Fibroblast of lung (primary cell): ENCODE data around the gene PRTN3. TPM values are rescaled to one million over a fixed set of nuclear protein-coding genes. Genes with fewer than 3 reads are reported as not detected.

Source experiments
- DNase-seq, 2 donors: peaks; one replicate each; pipeline versions ENCODE4 v3.0.0 to v3.0.0-alpha.2; 2010; ENCODE audit warnings: low read depth in 2 of 2
- H2AFZ ChIP-seq: 2 replicates; pipeline ENCODE4 v1.5.1; 2012; ENCODE audit warnings: low read length, control low read depth, inconsistent platforms
- H3K27ac ChIP-seq: 2 replicates; pipeline ENCODE4 v1.5.1; 2011; ENCODE audit warnings: low read length, control low read depth; ENCODE audit not compliant: insufficient read depth
- H3K27me3 ChIP-seq: 2 replicates; pipeline ENCODE4 v1.5.1; 2011; ENCODE audit warnings: mild to moderate bottlenecking, low read length; ENCODE audit not compliant: control insufficient read depth, insufficient read depth
- H3K36me3 ChIP-seq: 2 replicates; pipeline ENCODE4 v1.5.1; 2011; ENCODE audit warnings: low read length; ENCODE audit not compliant: control insufficient read depth, insufficient read depth
- H3K4me1 ChIP-seq: 2 replicates; pipeline ENCODE4 v1.5.1; 2011; ENCODE audit warnings: low read length; ENCODE audit not compliant: control insufficient read depth, insufficient read depth; ENCODE audit errors: extremely low read depth
- H3K4me2 ChIP-seq: 2 replicates; pipeline ENCODE4 v1.5.1; 2011; ENCODE audit warnings: low read length, control low read depth; ENCODE audit not compliant: insufficient read depth; ENCODE audit errors: extremely low read depth
- H3K4me3 ChIP-seq, 4 experiments: fragments of 200-600 bp in 1 of 4; sonication (generic) in 1 of 4; replicated peaks in 1 of 4; 2 replicates each; pipeline ENCODE4 v1.5.1; 2011 to 2016; ENCODE audit warnings: low read length in 4 of 4, low read depth in 3 of 4, mild to moderate bottlenecking in 3 of 4, control low read depth in 2 of 4, inconsistent platforms in 1 of 4, mixed read lengths in 1 of 4; ENCODE audit not compliant: insufficient read depth in 1 of 4; ENCODE audit errors: control extremely low read depth in 1 of 4
- H3K79me2 ChIP-seq: 2 replicates; pipeline ENCODE4 v1.5.1; 2012; ENCODE audit warnings: mild to moderate bottlenecking, low read length, inconsistent platforms; ENCODE audit not compliant: control insufficient read depth, insufficient read depth
- H3K9ac ChIP-seq: 2 replicates; pipeline ENCODE4 v1.5.1; 2011; ENCODE audit warnings: mild to moderate bottlenecking, low read length, control low read depth; ENCODE audit not compliant: insufficient read depth
- H3K9me3 ChIP-seq: 2 replicates; pipeline ENCODE4 v1.5.1; 2012; ENCODE audit warnings: low read depth, low read length; ENCODE audit not compliant: control insufficient read depth, insufficient read depth
- H4K20me1 ChIP-seq: 2 replicates; pipeline ENCODE4 v1.5.1; 2011; ENCODE audit warnings: low read length; ENCODE audit not compliant: control insufficient read depth, insufficient read depth; ENCODE audit errors: extremely low read depth
- CTCF ChIP-seq, 2 donors: IDR thresholded peaks in 1 of 2; conservative IDR thresholded peaks in 1 of 2; 1 replicate in 1 of 2; 2 replicates in 1 of 2; pipeline ENCODE4 v1.5.1; 2011 to 2012; ENCODE audit warnings: low read length in 2 of 2, control low read depth in 1 of 2, inconsistent platforms in 1 of 2, low read depth in 1 of 2, mild to moderate bottlenecking in 1 of 2
- EZH2 ChIP-seq: IDR thresholded peaks from 2 replicates; pipeline ENCODE4 v1.5.1; 2012; ENCODE audit warnings: low read length, control low read depth, mild to moderate bottlenecking; ENCODE audit errors: missing control alignments
- polyA plus RNA-seq, 2 donors: library from polyadenylated mRNA; depleted of rRNA in 1 of 2; stranded (reverse) in 1 of 2; unstranded in 1 of 2; fragments of >200 nt; gene quantifications; 2 replicates each; pipeline ENCODE4 v1.2.1, GENCODE V29; 2011 to 2012; ENCODE audit warnings: missing spikeins in 1 of 2
- total RNA-seq: library from RNA; depleted of rRNA; stranded (reverse); fragments of >200 nt; gene quantifications from 2 replicates; pipeline ENCODE4 v1.2.1, GENCODE V29; 2014

PRTN3 gene
- total and polyA plus RNA-seq, 2 donors (not counting 1 experiment from before 2014, with no cell fraction given), result not detected

DNA sequence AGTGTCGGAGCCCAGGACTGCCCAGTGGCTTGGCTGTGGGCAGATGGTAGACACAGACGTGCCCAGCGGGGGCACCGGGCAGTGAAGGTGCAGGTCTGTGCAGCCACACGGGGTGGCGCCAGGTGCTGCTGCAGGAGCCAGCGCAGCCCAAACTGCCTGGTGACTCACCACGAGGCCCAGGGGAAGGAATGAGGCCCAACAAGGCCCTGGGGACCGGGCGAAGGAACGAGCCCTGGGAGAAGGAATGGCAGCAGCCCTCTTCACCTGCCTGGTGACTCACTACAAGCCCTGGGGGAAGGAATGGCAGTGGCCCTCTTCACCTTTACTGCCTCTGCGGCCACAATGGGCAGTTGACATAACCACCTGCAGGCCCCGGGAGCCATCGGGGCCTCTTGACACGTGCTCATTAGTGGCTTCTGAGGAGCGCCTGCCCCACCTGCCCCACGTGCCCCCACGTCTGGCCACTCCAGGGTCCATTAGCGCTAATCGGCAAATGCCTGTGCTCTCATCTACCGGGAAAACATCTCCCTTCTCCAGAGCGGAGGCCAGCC lies 42.9 kb downstream of the PRTN3 start:
- Histone ChIP-seq H3K4me2 (no peak overlapping the region), H3K4me3 (no peak overlapping the region), H3K9ac (no peak overlapping the region), H3K79me2 (no peaks in the 10 kb centered on the region), H3K4me1 (no peaks in the 10 kb centered on the region), H3K36me3 (peaks cover 50% of the 10 kb centered on the region), H2AFZ (no peak overlapping the region), H4K20me1 (no peaks in the 10 kb centered on the region), H3K27ac (no peak overlapping the region), H3K9me3 (no peaks in the 10 kb centered on the region), H3K27me3 (no peaks in the 10 kb centered on the region)
- no peak for TF ChIP-seq EZH2
- no peak for TF ChIP-seq CTCF (conservative IDR thresholded peaks at IDR 0.05 in 1 of 2, IDR thresholded peaks at IDR 0.05 in 1 of 2; ENCODE audit: low read depth in 1 of 2, low read length in 2 of 2)
- no peak for DNase-seq

GRCh38 chr19:884420-885211 lies 43.8 kb downstream of the PRTN3 start:
- no peaks in the 10 kb centered on the region for H3K79me2 ChIP-seq
- H3K36me3 ChIP-seq, result peaks cover 54% of the 10 kb centered on the region
- H2AFZ ChIP-seq, result no peak overlapping the region
- H3K9me3 ChIP-seq, result no peaks in the 10 kb centered on the region
- TF ChIP-seq EZH2, result no peak
- DNase-seq, result no peak
- no peak overlapping the region for H3K4me3 ChIP-seq
- H3K4me2 ChIP-seq, result no peak overlapping the region
- no peaks in the 10 kb centered on the region for H3K4me1 ChIP-seq
- no peaks in the 10 kb centered on the region for H4K20me1 ChIP-seq
- no peaks in the 10 kb centered on the region for H3K27me3 ChIP-seq
- no peak overlapping the region for H3K9ac ChIP-seq
- no peak overlapping the region for H3K27ac ChIP-seq

DNA sequence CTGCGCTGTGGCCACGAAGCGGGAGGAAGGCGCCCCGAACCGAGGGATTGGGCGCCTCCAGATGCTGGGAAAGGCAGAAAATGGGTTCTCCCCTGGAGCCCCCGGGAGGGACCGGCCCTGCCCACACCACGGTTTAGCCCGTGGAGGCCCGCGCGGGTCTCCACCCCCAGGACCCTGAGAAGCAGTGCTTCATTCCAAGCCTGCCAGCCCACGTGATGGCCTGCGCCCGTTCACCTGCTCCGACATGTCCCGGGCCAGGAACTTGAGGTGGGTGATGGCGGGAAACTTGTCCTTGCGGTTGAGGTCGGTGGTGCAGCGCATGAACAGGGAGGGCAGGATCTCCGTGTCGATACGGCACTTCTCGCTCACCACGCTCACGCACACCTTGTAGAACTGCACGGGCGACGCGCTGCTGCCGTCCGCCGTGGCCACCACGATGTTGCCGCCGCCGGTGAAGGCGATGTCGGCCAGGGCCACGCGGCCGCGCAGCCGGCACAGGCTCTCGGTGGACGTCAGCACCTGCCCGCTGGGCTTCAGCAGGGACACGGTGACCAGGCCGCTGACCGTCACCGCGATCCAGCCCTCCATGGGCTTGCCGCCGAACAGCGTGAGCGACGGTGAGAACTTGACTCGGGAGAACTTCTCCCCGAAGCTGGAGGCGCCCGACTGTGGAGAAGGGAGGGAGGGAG lies 44.9 kb downstream of the PRTN3 start:
- H3K4me1 ChIP-seq, result no peaks in the 10 kb centered on the region
- H3K27ac ChIP-seq, result no peak overlapping the region
- H3K9ac ChIP-seq, result no peak overlapping the region
- no peak overlapping the region for H2AFZ ChIP-seq
- TF ChIP-seq CTCF (conservative IDR thresholded peaks at IDR 0.05 in 1 of 2, IDR thresholded peaks at IDR 0.05 in 1 of 2; ENCODE audit: low read depth in 1 of 2, low read length in 2 of 2) (no peak), EZH2 (no peak)
- no peaks in the 10 kb centered on the region for H4K20me1 ChIP-seq
- no peak for DNase-seq
- peaks cover 55% of the 10 kb centered on the region for H3K36me3 ChIP-seq
- no peaks in the 10 kb centered on the region for H3K9me3 ChIP-seq
- no peak overlapping the region for H3K4me2 ChIP-seq
- H3K27me3 ChIP-seq, result no peaks in the 10 kb centered on the region
- no peak overlapping the region for H3K4me3 ChIP-seq
- H3K79me2 ChIP-seq, result peaks cover under 1% of the 10 kb centered on the region
